Measurements from ENCODE around the gene TIMM22. TPM values are rescaled to one million over a fixed set of nuclear protein-coding genes. Genes with fewer than 3 reads are reported as not detected.

The TIMM22 gene
- total RNA-seq, 1 experiment from 2014 or later, result 20.0 TPM

- ChIA-PET CTCF (no interaction called here), POLR2A (ENCODE audit: low non-redundant PET) (no interaction called here)
- H3K36me3 ChIP-seq (ENCODE audit: insufficient read depth, low read length, poor library complexity, severe bottlenecking), result no peaks in the 10 kb centered on the region
- no peak for DNase-seq (ENCODE audit: low spot score)
- intact Hi-C loops (cut with micrococcal nuclease; ENCODE audit: unreplicated experiment), result no loop called here
- BruUV-seq (replicated peaks), result no TSS peak
- H3K9me3 ChIP-seq (ENCODE audit: low read depth, low read length, poor library complexity, severe bottlenecking), result no peaks in the 10 kb centered on the region
- no peaks in the 10 kb centered on the region for H3K27me3 ChIP-seq (replicated peaks; ENCODE audit: insufficient read depth, low read depth, low read length, poor library complexity)
- no peaks in the 10 kb centered on the region for H3K4me1 ChIP-seq (ENCODE audit: insufficient read depth, low read length, poor library complexity, severe bottlenecking)
- no peak overlapping the region for H3K4me3 ChIP-seq (ENCODE audit: low read depth, low read length, poor library complexity, severe bottlenecking)
- TF ChIP-seq EZH2 (IDR thresholded peaks at IDR 0.05; ENCODE audit: borderline replicate concordance, low read depth, low read length, poor library complexity, severe bottlenecking), result no peak
- TF ChIP-seq, protein P1, sequence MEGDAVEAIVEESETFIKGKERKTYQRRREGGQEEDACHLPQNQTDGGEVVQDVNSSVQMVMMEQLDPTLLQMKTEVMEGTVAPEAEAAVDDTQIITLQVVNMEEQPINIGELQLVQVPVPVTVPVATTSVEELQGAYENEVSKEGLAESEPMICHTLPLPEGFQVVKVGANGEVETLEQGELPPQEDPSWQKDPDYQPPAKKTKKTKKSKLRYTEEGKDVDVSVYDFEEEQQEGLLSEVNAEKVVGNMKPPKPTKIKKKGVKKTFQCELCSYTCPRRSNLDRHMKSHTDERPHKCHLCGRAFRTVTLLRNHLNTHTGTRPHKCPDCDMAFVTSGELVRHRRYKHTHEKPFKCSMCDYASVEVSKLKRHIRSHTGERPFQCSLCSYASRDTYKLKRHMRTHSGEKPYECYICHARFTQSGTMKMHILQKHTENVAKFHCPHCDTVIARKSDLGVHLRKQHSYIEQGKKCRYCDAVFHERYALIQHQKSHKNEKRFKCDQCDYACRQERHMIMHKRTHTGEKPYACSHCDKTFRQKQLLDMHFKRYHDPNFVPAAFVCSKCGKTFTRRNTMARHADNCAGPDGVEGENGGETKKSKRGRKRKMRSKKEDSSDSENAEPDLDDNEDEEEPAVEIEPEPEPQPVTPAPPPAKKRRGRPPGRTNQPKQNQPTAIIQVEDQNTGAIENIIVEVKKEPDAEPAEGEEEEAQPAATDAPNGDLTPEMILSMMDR (conservative IDR thresholded peaks at IDR 0.05; ENCODE audit: low read depth, low read length), result no peak
- no peak overlapping the region for H3K27ac ChIP-seq (ENCODE audit: low read depth, low read length, poor library complexity, severe bottlenecking)
Measured at GRCh38 chr17:1022278-1023024, 25.5 kb downstream of the TIMM22 start.

GRCh38 chr17:1024076-1024475 is 27.1 kb downstream of the TIMM22 start:
- H3K4me3 ChIP-seq (ENCODE audit: low read depth, low read length, poor library complexity, severe bottlenecking), result no peak overlapping the region
- CTCF ChIA-PET, result no interaction called here
- intact Hi-C loops (cut with micrococcal nuclease; ENCODE audit: unreplicated experiment), result no loop called here
- H3K4me1 ChIP-seq (ENCODE audit: insufficient read depth, low read length, poor library complexity, severe bottlenecking), result no peaks in the 10 kb centered on the region
- no peak for TF ChIP-seq EZH2 (IDR thresholded peaks at IDR 0.05; ENCODE audit: borderline replicate concordance, low read depth, low read length, poor library complexity, severe bottlenecking)
- TF ChIP-seq, protein P1 (conservative IDR thresholded peaks at IDR 0.05; ENCODE audit: low read depth, low read length), result no peak
- POLR2A ChIA-PET (ENCODE audit: low non-redundant PET), result no interaction called here
- H3K27me3 ChIP-seq (replicated peaks; ENCODE audit: insufficient read depth, low read depth, low read length, poor library complexity), result no peaks in the 10 kb centered on the region
- BruUV-seq (replicated peaks), result no TSS peak
- H3K27ac ChIP-seq (ENCODE audit: low read depth, low read length, poor library complexity, severe bottlenecking), result no peak overlapping the region
- no peaks in the 10 kb centered on the region for H3K36me3 ChIP-seq (ENCODE audit: insufficient read depth, low read length, poor library complexity, severe bottlenecking)
- H3K9me3 ChIP-seq (ENCODE audit: low read depth, low read length, poor library complexity, severe bottlenecking), result no peaks in the 10 kb centered on the region
- no peak for DNase-seq (ENCODE audit: low spot score)

GRCh38 chr17:1025733-1026598 is 29.0 kb downstream of the TIMM22 start:
- DNase-seq (ENCODE audit: low spot score), result no peak
- ChIA-PET CTCF (no interaction called here), POLR2A (ENCODE audit: low non-redundant PET) (no interaction called here)
- Histone ChIP-seq H3K36me3 (ENCODE audit: insufficient read depth, low read length, poor library complexity, severe bottlenecking) (no peaks in the 10 kb centered on the region), H3K9me3 (ENCODE audit: low read depth, low read length, poor library complexity, severe bottlenecking) (no peaks in the 10 kb centered on the region), H3K4me3 (ENCODE audit: low read depth, low read length, poor library complexity, severe bottlenecking) (no peak overlapping the region), H3K27ac (ENCODE audit: low read depth, low read length, poor library complexity, severe bottlenecking) (no peak overlapping the region), H3K27me3 (replicated peaks; ENCODE audit: insufficient read depth, low read depth, low read length, poor library complexity) (no peaks in the 10 kb centered on the region), H3K4me1 (ENCODE audit: insufficient read depth, low read length, poor library complexity, severe bottlenecking) (no peaks in the 10 kb centered on the region)
- TF ChIP-seq, protein P1 (conservative IDR thresholded peaks at IDR 0.05; ENCODE audit: low read depth, low read length), result no peak
- no peak for TF ChIP-seq EZH2 (IDR thresholded peaks at IDR 0.05; ENCODE audit: borderline replicate concordance, low read depth, low read length, poor library complexity, severe bottlenecking)
- BruUV-seq (replicated peaks), result no TSS peak
- intact Hi-C loops (cut with micrococcal nuclease; ENCODE audit: unreplicated experiment), result no loop called here

All from A673 (cell line).